Hematopoietic multipotent progenitor cell treated with erythropoietin and hydrocortisone succinate and interleukin-3 and kit ligand, for 17 days (in vitro differentiated cells): ENCODE results near the gene LGALS1.

Experiments
- DNase-seq: peaks from one replicate; pipeline ENCODE4 v3.0.0-alpha.2; 2015; ENCODE audit warnings: low spot score

The LGALS1 gene

DNA sequence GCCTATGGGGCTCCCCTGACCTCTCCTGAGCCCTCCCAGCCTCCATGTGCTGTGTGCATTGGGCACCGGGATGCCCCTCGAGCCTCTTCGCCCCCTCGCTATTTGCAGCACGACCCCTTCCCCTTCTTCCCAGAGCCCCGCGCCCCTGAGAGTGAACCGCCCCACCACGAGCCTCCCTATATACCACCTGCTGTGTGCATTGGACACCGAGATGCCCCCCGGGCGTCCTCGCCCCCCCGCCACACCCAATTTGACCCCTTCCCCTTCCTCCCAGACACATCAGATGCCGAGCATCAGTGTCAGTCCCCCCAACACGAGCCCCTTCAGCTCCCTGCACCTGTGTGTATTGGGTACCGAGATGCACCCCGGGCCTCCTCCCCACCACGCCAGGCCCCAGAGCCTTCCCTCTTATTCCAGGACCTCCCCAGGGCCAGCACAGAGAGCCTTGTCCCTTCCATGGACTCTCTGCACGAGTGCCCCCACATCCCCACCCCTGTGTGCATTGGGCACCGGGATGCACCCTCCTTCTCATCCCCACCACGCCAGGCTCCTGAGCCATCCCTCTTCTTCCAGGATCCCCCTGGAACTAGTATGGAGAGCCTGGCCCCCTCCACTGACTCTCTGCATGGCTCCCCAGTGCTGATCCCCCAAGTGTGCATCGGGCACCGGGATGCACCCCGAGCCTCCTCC is 50.3 kb downstream of the LGALS1 start:
- DNase-seq = no peak

GRCh38 chr22:37726241-37726887 is 50.9 kb downstream of the LGALS1 start:
- DNase-seq = no peak

DNA sequence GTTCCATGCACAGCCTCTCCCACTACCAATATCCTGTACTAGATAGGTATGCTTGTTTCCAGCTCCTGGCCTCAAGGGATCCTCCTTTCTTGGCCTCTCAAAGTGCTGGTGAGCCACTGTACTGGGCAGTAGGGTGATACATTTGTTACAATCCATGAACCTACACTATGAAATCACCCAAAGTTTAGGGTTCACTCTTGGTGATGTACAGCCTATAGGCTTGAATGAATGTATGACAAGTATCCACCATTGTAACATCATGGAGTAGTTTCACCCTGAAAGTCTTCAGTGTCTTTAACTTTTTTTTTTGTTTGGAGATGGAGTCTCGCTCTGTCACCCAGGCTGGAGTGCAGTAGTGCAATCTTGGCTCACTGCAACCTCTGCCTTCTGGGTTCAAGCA is 53.2 kb downstream of the LGALS1 start:
- no peak for DNase-seq
